Measurements from ENCODE around the gene DAZAP2. TPM values are rescaled to one million over a fixed set of nuclear protein-coding genes. Genes with fewer than 3 reads are reported as not detected.
"Not testable (repeated sequence)": the region's sequence is repeated elsewhere in the genome, so short reads cannot be mapped to it uniquely, and the experiment has no call there.

DAZAP2 gene
- polyA plus RNA-seq, 1 experiment: 285 TPM

GRCh38 chr12:51270067-51270950 lies 31.7 kb downstream of the DAZAP2 start, which contains the start of gene SMAGP:
Gene SMAGP (minus strand): TSS chr12:51270415. CDS start chr12:51269278, 1,137 bp downstream.
- DNase-seq (ENCODE audit: low read depth, low spot score): no peak
- no peaks in the 10 kb centered on the region for H3K27me3 ChIP-seq (ENCODE audit: control insufficient read depth, insufficient read depth, low read length)
- ChIA-PET CTCF (interaction anchor here (0.5 to 2.1 kb wide), 3 partner anchors 70 to 445 kb away, joined by 3 to 11 read pairs (median 8); no protein-coding TSS in a partner anchor), POLR2A (interaction anchor here (0.7 to 1.5 kb wide), 5 partner anchors 32 to 223 kb away, joined by 3 to 8 read pairs (median 4); partner anchors contain the start of genes CSRNP2, DAZAP2 and POU6F1)
- H3K27ac ChIP-seq (ENCODE audit: low read depth, low read length): peak within 1 kb of the TSS; percentile 75
- TF ChIP-seq, protein P1, sequence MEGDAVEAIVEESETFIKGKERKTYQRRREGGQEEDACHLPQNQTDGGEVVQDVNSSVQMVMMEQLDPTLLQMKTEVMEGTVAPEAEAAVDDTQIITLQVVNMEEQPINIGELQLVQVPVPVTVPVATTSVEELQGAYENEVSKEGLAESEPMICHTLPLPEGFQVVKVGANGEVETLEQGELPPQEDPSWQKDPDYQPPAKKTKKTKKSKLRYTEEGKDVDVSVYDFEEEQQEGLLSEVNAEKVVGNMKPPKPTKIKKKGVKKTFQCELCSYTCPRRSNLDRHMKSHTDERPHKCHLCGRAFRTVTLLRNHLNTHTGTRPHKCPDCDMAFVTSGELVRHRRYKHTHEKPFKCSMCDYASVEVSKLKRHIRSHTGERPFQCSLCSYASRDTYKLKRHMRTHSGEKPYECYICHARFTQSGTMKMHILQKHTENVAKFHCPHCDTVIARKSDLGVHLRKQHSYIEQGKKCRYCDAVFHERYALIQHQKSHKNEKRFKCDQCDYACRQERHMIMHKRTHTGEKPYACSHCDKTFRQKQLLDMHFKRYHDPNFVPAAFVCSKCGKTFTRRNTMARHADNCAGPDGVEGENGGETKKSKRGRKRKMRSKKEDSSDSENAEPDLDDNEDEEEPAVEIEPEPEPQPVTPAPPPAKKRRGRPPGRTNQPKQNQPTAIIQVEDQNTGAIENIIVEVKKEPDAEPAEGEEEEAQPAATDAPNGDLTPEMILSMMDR (IDR thresholded peaks at IDR 0.05; ENCODE audit: low read depth, low read length): 0 out of 2 replicates have a peak, but pooled peaks have one; percentile 6
- H3K9me3 ChIP-seq (ENCODE audit: control insufficient read depth, insufficient read depth, low read length): no peaks in the 10 kb centered on the region
- H3K4me3 ChIP-seq (ENCODE audit: low read depth, low read length): peak within 1 kb of the TSS; percentile 73

DNA sequence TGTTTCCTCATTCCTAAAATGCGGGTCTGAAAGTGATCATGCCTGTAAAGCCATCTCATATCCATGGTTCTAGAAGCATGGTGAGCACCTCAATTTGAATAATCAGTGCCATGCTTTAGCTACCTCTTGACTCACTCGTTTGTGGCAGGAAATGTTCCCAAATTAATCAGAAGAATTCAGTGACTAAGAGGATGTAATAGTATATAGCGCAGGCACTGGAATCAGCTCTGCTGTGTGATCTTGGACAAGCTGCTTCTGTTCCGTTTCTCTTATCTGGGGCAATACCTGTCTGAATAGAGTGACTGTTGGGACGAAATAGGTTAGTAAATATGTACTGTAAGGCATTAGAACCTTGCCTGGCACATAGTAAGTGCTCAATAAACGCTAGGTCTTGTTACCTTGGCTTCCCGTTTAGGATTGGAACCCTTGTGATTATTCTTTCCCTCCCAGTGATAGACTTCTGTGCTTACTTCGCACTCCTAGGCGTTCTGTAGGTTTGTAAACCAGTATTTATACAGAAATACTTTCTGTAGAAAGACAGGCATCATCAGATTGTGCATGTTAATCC lies 32.4 kb downstream of the DAZAP2 start:
- Histone ChIP-seq H3K9me3 (ENCODE audit: control insufficient read depth, insufficient read depth, low read length) (no peaks in the 10 kb centered on the region), H3K27ac (ENCODE audit: low read depth, low read length) (peak overlapping the region; percentile 75), H3K4me3 (ENCODE audit: low read depth, low read length) (peak overlapping the region; percentile 73), H3K27me3 (ENCODE audit: control insufficient read depth, insufficient read depth, low read length) (no peaks in the 10 kb centered on the region)
- peak; percentile 29 for DNase-seq (ENCODE audit: low read depth, low spot score)
- ChIA-PET POLR2A (interaction anchor here (0.7 to 1.5 kb wide), 5 partner anchors 33 to 224 kb away, joined by 3 to 8 read pairs (median 4); partner anchors contain the start of genes CSRNP2, DAZAP2 and POU6F1), CTCF (interaction anchor here (0.8 to 2.1 kb wide), 2 partner anchors 69 to 70 kb away, joined by 3 to 11 read pairs; no protein-coding TSS in a partner anchor)
- TF ChIP-seq, protein P1 (IDR thresholded peaks at IDR 0.05; ENCODE audit: low read depth, low read length): no peak

DNA sequence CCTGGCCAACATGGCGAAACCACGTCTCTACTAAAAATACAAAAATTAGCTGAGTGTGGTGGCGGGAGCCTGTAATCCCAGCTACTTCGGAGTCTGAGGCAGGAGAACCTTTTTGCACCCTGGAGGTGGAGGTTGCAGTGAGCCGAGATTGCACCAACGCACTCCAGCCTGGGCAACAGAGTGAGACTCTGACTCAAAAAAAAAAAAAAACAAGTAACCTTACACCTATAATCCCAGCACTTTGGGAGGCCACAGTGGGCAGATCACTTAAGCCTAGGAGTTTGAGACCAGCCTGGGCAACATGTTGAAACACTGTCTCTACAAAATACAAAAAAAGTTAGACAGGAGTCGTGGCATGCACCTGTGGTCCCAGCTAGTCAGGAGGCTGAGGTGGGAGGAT lies 34.2 kb downstream of the DAZAP2 start:
- POLR2A ChIA-PET; H3K27ac ChIP-seq (ENCODE audit: low read depth, low read length); DNase-seq (ENCODE audit: low read depth, low spot score); H3K27me3 ChIP-seq (ENCODE audit: control insufficient read depth, insufficient read depth, low read length); H3K4me3 ChIP-seq (ENCODE audit: low read depth, low read length); CTCF ChIA-PET; H3K9me3 ChIP-seq (ENCODE audit: control insufficient read depth, insufficient read depth, low read length): not testable (repeated sequence)

DNA sequence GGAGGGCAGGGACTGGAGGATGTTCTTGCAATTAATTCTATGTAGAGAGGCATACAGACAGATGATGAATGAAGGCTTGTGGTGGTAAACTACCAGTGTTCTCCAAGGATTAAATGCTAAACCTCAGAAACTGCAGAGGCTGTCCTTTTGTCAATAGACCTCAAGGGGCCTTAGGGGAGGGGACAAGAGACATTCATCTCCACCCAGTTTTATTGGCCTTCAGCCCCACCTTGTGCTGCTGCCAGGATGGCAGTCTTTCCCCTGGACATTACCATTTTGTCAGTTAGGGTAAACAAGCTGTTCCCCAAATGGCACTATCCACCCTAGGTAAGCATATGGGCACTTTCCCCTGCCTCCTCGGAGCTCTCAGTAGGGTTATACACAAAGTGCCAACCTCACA lies 36.5 kb downstream of the DAZAP2 start:
- H3K27me3 ChIP-seq (ENCODE audit: control insufficient read depth, insufficient read depth, low read length): no peaks in the 10 kb centered on the region
- no peak for DNase-seq (ENCODE audit: low read depth, low spot score)
- H3K27ac ChIP-seq (ENCODE audit: low read depth, low read length): no peak overlapping the region
- ChIA-PET POLR2A (no interaction called here), CTCF (interaction anchor here (1.1 kb wide), 1 partner anchor 66 kb away, joined by 3 read pairs; no protein-coding TSS in a partner anchor)
- TF ChIP-seq, protein P1 (IDR thresholded peaks at IDR 0.05; ENCODE audit: low read depth, low read length): no peak
- H3K9me3 ChIP-seq (ENCODE audit: control insufficient read depth, insufficient read depth, low read length): no peaks in the 10 kb centered on the region
- no peak overlapping the region for H3K4me3 ChIP-seq (ENCODE audit: low read depth, low read length)

DNA sequence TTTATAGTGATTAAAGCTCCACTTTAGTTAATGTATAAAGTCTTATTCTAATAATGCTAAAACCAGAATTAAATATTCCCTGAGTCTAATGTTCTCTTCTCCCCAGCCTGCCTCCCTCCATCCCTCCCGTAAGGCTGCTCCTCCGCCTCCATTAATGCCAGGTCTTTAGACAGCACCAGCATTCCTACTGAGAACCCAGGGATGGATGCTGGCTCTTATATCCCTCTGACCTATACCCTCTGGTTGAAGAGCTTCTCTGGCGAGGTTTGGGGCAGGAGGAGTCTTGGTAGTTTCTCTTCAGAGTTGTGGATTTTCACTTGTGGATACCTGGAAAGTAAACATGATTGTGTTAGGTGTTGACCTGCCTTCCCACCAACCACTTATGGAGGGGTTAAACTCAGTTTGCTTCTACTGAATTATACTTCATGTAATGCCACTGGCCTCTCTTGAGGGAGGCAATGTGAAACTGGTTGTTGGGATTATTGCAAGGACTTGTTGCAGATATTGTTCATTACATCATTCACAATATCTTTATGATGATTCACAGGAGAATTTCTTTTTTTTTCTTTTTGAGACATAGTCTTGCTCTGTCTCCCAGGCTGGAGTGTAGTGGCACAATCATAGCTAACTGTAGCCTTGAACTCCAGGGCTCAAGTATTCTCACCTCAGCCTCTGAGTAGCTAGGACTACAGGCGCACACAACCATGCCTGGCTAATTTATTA lies 42.7 kb downstream of the DAZAP2 start:
- POLR2A ChIA-PET: no interaction called here
- Histone ChIP-seq H3K27me3 (ENCODE audit: control insufficient read depth, insufficient read depth, low read length) (no peaks in the 10 kb centered on the region), H3K9me3 (ENCODE audit: control insufficient read depth, insufficient read depth, low read length) (no peaks in the 10 kb centered on the region), H3K27ac (ENCODE audit: low read depth, low read length) (peak overlapping the region; percentile 24), H3K4me3 (ENCODE audit: low read depth, low read length) (no peak overlapping the region)
- CTCF ChIA-PET: interaction anchor here (0.5 to 1.5 kb wide), 2 partner anchors 294 to 742 kb away, joined by 3 to 4 read pairs; no protein-coding TSS in a partner anchor
- DNase-seq (ENCODE audit: low read depth, low spot score): no peak
- TF ChIP-seq, protein P1 (IDR thresholded peaks at IDR 0.05; ENCODE audit: low read depth, low read length): no peak
